ENCODE data around the gene NRP1.
"Not testable (repeated sequence)": the region's sequence is repeated elsewhere in the genome, so short reads cannot be mapped to it uniquely, and the experiment has no call there.

Gene NRP1

GRCh38 chr10:33321516-33321915 is 13.0 kb downstream of the NRP1 start:
- no peak for DNase-seq (ENCODE audit: low read depth)

GRCh38 chr10:33320288-33320687 is 14.2 kb downstream of the NRP1 start:
- no peak for DNase-seq (ENCODE audit: low read depth)

- no peak for DNase-seq (ENCODE audit: low read depth)
Measured at GRCh38 chr10:33315891-33316290, 18.6 kb downstream of the NRP1 start.

GRCh38 chr10:33314811-33315561 is 19.5 kb downstream of the NRP1 start:
- no peak for DNase-seq (ENCODE audit: low read depth)

GRCh38 chr10:33311640-33312039 is 22.8 kb downstream of the NRP1 start:
- DNase-seq (ENCODE audit: low read depth), result no peak

GRCh38 chr10:33310853-33311252 is 23.6 kb downstream of the NRP1 start:
- DNase-seq (ENCODE audit: low read depth), result no peak

- DNase-seq (ENCODE audit: low read depth), result no peak
Measured at GRCh38 chr10:33309406-33309805, 25.1 kb downstream of the NRP1 start.

- DNase-seq (ENCODE audit: low read depth), result no peak
Measured at GRCh38 chr10:33307835-33308234, 26.6 kb downstream of the NRP1 start.

- DNase-seq (ENCODE audit: low read depth), result no peak
Measured at GRCh38 chr10:33306701-33307519, 27.6 kb downstream of the NRP1 start.

GRCh38 chr10:33306126-33306525 is 28.3 kb downstream of the NRP1 start:
- no peak for DNase-seq (ENCODE audit: low read depth)

- DNase-seq (ENCODE audit: low read depth), result no peak
Measured at GRCh38 chr10:33304423-33305225, 29.8 kb downstream of the NRP1 start.

GRCh38 chr10:33303988-33304387 is 30.5 kb downstream of the NRP1 start:
- no peak for DNase-seq (ENCODE audit: low read depth)

GRCh38 chr10:33302208-33302829 is 32.1 kb downstream of the NRP1 start:
- no peak for DNase-seq (ENCODE audit: low read depth)

GRCh38 chr10:33301097-33301789 is 33.2 kb downstream of the NRP1 start:
- DNase-seq (ENCODE audit: low read depth), result no peak

GRCh38 chr10:33300544-33300943 is 33.9 kb downstream of the NRP1 start:
- not testable (repeated sequence) for DNase-seq (ENCODE audit: low read depth)

GRCh38 chr10:33298893-33299292 is 35.6 kb downstream of the NRP1 start:
- no peak for DNase-seq (ENCODE audit: low read depth)

- DNase-seq (ENCODE audit: low read depth), result no peak
Measured at GRCh38 chr10:33298110-33298509, 36.4 kb downstream of the NRP1 start.

GRCh38 chr10:33295851-33296250 is 38.6 kb downstream of the NRP1 start:
- no peak for DNase-seq (ENCODE audit: low read depth)

- no peak for DNase-seq (ENCODE audit: low read depth)
Measured at GRCh38 chr10:33293531-33294170, 40.8 kb downstream of the NRP1 start.

- DNase-seq (ENCODE audit: low read depth), result no peak
Measured at GRCh38 chr10:33293076-33293475, 41.4 kb downstream of the NRP1 start.

GRCh38 chr10:33291053-33291592 is 43.3 kb downstream of the NRP1 start:
- DNase-seq (ENCODE audit: low read depth), result no peak
